Fibroblast of peridontal ligament (primary cell): Measurements from ENCODE around the gene TTC31.
A peak's percentile ranks its signal among the peaks of the same experiment; 100 is the strongest.
"Not testable (repeated sequence)": the region's sequence is repeated elsewhere in the genome, so short reads cannot be mapped to it uniquely, and the experiment has no call there.

Source experiments
- DNase-seq: peaks from one replicate; pipeline ENCODE4 v3.0.0-alpha.2; 2010; ENCODE audit errors: extremely low read depth

TTC31 gene

DNA sequence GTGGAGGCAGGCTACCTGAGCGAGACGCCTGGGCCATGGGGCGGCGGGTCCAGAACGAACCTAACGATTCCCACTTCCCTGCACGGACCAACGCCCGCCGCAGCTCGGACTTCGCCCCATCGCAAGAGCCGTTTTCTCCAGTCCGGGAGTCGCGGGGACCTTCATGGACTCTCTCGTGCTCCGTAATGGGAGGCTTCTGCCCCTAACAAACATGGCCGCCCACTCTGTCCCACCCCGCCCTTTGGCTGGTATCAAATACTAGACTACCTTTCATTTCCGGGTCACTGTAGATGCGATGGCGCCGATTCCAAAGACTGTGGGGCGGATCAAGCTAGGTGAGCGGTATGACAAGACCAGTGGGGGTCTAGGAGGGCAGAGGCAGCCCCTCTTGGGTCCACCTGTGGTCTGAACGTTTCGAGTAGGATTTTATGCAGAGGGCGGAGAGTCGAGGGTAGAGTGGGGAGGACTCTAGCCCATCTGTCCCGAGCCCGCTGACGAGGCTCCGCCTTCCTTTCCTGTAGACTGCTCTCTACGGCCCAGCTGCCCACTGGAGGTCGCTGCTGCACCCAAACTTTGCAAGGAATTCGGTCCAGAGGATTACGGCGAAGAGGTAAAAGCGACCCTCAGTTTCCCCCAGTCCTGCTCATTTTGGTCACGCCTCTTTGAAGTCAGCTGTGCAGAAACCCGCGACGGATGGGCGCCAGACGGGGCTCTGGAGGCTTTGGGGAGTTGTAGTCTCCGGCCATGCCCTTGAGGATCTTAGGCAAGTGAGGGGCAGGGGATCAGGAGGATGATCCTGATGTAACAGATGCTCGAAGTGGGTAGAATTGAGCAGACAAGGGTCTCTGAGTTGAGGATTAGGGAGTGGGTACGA is at the start of gene TTC31, which contains the start of gene CCDC142:
TSS of gene TTC31 (plus strand) at position 281 of the 874 bp plus-strand sequence. CDS start at position 296, 15 bp downstream.
TSS of gene CCDC142 (minus strand) at position 198 of the 874 bp plus-strand sequence. CDS start at position 37, 161 bp downstream.
- peak; percentile 95 for DNase-seq

GRCh38 chr2:74436111-74436805 is 46.6 kb upstream of the TTC31 start:
- DNase-seq = no peak

GRCh38 chr2:74436848-74437695 is 45.8 kb upstream of the TTC31 start:
- no peak for DNase-seq

DNA sequence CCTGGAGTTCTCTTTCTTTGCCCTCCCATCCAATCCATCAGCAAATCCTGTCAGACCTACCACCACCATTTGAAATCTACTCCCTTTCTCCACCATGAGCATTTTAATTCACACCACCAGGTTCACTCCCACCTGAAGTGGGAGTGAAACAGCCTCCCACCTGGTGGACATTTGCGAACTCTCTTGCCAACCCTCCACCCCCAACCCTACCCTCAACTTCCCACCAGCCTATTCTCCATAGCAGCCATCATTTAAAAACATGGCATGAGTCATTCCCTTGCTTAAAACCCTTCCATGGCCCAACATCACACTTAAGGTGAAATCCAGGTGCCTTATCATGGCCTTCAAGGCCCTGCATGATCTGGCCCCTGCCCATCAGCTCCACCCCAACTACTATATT is 44.6 kb upstream of the TTC31 start:
- no peak for DNase-seq

DNA sequence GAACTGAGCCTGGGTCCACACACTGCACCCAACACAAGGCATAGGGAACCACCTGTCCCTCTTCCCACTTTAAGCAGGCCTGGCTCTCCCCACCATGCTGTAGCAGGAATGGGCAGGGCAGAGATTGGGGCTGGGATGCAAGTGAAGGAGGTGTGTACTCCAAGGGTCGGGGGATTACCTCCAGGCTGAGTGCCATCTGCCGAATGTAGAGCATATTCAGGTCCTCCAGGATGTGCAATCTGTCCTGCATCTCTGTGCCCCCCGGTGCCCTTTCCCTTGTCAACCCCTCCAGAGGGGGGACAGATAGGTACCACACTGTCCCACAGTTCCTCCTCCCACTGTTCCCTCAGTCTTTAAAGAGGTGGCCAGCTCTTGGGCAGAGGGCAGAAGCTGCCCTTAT is 43.5 kb upstream of the TTC31 start:
- DNase-seq = no peak

GRCh38 chr2:74439803-74440377 is 43.0 kb upstream of the TTC31 start:
- peak; percentile 47 for DNase-seq

DNA sequence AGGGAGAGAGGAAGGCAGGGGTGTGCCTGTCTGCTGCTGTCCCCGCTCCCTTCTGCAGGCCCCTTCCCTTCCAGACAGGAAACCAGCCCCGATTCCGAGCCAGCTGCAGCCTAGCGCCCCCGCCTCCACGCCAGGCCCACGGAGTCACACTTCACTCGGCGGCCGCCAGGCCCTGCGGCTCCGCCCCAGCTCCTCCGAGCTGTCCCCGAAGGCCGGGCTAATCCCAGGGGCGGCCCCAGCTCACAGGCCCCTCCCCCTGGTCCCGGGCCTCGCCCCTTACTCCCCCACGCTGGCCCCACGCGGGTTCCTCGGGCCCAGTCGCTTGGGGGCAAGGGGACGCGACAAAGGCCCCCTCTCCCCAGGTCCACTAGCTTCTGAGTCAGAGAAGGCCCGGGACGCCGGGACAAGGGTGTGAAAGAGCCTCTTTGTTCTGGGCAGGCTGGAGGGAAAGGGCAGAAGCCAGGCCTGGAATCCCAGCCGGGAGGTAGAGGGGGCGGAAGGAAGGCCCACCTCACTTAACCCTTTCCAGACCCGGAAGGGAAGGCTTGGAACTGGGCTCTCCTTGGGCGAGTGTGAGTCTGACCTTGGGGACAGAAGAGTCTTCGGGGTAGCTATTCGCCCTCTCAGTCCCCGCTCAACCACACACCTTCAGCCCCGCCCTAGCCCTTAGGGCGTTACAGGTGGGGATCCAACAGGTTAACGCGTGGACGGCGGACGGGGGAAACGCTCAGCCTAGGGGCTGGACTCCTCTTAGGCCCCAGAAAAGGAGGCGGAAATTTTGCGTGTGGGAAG is 42.3 kb upstream of the TTC31 start:
- DNase-seq = peak; percentile 69

DNA sequence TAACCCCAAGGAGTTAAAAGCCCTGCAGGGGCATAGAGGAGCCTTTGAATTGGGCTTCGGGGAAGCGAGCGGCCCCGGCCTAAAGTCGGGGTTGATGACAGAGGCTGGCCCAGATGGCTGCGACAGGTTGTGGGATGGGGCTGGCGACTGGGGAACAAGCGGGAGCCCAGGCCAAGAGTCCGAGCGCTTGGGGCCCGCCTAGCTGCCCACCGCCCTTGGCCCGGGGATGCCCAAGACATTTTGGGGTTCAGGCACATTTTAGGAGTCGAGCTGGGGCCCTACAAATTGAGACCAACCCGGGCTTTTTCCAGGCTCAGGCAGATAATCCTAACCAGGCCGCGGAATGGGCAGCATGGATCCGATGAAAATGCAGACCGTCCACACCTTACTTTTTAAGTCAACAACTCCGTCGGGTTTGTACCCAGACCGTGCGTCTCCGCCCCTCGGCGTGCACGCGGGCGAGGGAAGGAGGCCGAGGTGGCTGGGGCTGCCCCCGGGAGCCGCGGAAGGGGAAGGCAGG is 41.7 kb upstream of the TTC31 start:
- DNase-seq = no peak

DNA sequence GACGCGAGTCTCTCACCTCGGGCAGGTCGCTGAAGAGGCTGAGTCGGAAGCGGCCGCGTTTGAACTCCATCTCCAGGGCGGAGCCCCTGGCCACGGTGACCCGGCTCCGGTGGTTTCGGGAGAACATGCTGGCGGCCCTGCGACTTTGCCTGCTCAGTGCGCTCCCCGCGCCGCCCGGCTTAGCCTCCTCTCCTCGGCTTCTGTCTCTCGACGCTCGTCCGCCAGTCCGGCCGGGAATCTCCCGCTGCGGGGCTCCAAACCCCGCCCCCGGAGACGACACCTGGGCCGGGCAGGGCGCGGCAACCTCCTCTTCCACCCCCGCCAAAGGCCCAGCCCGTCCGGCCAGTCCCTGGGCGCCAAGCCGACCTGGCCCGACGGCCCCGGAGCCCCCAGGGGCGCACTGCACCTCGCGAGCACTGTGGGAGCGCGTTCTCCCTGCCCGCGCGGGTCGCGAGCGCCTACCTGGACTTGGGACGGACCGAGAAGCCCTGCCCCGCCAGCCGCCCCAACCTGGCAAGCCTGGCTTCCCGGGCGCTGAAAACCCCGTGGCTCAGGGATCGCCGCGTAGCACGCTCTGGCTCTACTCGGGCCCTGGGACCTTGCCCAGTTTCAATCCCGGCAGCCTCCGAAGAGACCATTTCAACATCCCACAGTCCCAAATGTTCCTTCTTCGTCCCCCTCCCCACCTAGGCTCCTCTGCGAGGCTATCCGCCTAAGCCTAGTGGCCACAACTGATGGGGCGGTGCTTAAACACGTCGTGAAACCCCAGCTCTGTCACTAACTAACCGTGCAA is 41.0 kb upstream of the TTC31 start, which contains the start of gene RTKN:
TSS of gene RTKN (minus strand) at position 248 of the 793 bp plus-strand sequence. CDS start at position 127, 121 bp downstream.
- no peak for DNase-seq

DNA sequence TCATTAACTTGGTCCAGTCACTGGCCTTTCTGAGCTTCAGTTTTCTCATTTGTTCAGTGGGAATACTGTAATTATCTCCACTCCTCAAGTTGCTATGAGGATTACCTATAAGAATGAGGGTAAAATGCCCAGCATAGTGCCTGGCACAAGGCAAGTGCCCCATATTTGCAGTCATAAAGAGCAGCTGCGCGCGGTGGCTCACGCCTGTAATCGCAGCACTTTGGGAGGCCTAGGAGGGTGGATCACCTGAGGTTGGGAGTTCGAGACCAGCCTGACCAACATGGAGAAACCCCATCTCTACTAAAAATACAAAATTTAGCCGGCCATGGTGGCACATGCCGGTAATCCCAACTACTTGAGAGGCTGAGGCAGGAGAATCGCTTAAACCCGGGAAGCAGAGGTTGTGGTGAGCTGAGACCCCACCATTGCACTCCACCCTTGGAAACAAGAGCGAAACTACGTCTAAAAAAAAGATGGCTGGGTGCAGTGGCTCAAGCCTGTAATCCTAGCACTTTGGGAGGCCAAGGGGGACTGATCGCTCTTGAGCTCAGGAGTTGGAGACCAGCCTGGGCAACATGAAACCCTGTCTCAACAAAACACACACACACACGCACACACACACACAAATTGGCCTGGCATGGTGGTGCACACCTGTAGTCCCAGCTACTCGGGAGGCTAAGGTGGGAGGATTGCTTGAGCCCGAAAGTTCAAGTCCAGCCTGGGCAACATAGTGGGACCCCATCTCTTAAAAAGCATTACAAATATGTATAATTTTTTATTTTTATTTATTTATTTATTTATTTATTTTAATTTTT is 40.2 kb upstream of the TTC31 start:
- DNase-seq = not testable (repeated sequence)

GRCh38 chr2:74444498-74445318 is 38.2 kb upstream of the TTC31 start:
- DNase-seq = no peak

GRCh38 chr2:74447230-74447999 is 35.5 kb upstream of the TTC31 start:
- no peak for DNase-seq

DNA sequence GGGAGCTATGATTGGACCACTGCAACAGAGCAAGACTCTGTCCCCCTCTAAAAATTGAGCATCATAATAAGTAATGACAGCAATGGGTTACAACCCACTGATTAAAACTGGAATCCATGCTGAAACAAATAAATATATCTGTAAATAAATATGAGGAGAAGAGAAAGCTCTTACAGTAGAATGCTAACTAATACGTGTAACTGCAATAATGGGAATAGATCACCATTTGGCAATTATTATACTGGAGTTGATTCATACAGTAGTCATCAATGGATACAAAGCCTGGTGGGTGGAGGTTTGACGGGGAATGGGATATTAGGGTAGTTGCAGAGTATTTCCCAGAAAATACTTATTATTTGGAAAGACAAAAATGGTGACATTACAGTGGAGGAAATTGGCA is 34.1 kb upstream of the TTC31 start:
- DNase-seq = no peak

GRCh38 chr2:74450570-74451190 is 32.2 kb upstream of the TTC31 start:
- no peak for DNase-seq

DNA sequence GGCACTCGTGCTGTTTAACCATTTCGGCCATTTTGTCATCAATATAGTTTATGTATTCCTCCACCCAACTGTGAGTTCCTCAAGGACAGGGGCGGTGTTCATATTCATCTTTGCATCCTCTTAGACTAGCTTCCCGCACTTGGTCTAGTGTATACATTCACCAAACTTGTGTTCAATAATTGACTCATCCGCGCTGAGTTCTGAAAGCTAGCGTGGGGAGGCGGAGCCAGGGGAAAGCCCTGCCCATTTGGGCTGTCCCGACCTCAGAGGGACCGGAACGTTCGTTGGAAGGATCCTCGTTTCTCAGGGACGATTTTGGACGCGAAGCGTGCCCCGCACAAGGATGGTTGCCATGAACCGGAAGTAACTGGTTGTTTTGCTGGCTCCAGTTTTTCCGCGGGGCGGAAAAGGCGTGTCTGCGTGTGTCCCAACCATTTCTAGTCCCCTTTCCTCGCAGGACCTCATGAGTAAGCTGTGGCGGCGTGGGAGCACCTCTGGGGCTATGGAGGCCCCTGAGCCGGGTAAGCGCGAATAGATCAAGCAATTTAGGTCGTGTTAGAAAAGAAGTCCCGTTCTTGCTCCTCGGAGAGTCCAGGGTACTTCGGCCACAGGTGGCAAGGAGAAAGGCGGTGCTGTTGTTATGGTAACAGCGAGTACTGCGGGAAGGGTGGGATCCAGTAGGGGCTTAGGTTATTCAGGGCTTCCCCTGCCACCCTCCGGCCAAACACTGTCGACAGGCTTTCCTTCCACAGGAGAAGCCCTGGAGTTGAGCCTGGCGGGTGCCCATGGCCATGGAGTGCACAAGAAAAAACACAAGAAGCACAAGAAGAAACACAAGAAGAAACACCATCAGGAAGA is 28.0 kb upstream of the TTC31 start, which contains the start of gene INO80B:
TSS of gene INO80B (plus strand) at position 434 of the 858 bp plus-strand sequence. CDS start at position 464, 30 bp downstream.
- DNase-seq = peak; percentile 99
